Tibial nerve (tissue), 4 donors: ENCODE measurements around the gene C1QTNF6.

Experiments used
- CTCF ChIP-seq, 5 experiments: fragments of 200-600 bp in 3 of 5; fragments of 450-650 bp in 2 of 5; sonication (generic) in 3 of 5; IDR thresholded peaks; one replicate each; pipeline ENCODE4 v1.5.1; 2016 to 2019; ENCODE audit warnings: antibody characterized with exemption in 5 of 5, mild to moderate bottlenecking in 3 of 5, moderate library complexity in 2 of 5
- EP300 ChIP-seq, 2 donors: sonication (generic); formaldehyde crosslinking; IDR thresholded peaks; one replicate each; pipeline ENCODE4 v1.6.1; 2017; ENCODE audit warnings: antibody characterized with exemption in 2 of 2, mild to moderate bottlenecking in 1 of 2
- POLR2A ChIP-seq, 2 donors: fragments of 450-650 bp; IDR thresholded peaks; one replicate each; pipeline ENCODE4 v1.6.1; 2017; ENCODE audit warnings: antibody characterized with exemption in 2 of 2, mild to moderate bottlenecking in 2 of 2, moderate library complexity in 2 of 2

DNA sequence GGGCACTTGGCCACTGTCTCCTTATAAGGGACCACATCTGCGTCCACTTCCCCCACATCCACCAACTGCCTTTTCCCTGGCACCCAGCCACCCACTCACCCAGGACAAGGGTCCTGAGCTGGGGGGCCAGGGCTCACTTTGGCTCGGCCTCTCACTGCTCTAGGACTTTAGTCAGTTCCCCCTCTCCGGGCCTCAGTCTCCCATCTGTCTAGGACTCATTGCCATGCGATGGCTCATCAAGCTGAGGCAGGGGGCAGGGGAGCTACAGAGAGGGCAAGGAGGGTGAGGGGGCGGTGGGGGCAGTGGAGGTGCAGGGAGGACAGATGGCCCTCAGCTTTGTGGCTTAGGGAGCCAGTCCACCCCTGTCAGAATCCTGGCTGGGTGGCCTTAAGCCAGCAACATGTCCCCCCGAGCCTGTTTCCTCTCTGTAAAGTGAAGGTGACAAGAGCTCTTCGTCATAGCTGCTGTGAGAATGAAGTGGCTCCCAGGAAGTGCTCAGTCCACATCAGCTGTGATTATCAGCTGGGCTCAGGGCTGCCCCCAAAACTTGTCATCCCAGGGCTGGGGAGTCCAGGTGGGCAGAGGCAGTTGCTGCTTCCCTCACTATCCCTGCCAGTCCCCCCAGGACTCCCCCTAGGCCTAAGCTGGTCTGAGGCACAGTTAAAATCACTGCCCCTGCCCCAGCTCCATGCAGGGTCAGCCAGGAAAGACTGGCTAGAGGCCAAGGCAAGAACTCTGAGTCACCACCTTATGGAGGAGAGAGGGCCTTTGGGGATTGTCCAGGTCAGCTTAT is 41.2 kb upstream of the C1QTNF6 start:
- TF ChIP-seq CTCF (IDR thresholded peaks at IDR 0.05) (no peak), EP300 (IDR thresholded peaks at IDR 0.05) (no peak), POLR2A (IDR thresholded peaks at IDR 0.05) (no peak)
